Measurements from ENCODE around the gene CFAP90. TPM values are rescaled to one million over a fixed set of nuclear protein-coding genes. Genes with fewer than 3 reads are reported as not detected.

The CFAP90 gene, protein sequence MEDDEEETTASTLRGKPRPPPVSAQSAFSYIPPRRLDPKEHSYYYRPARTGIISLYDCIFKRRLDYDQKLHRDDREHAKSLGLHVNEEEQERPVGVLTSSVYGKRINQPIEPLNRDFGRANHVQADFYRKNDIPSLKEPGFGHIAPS
- not detected in 2 replicates for total RNA-seq (ENCODE audit: low replicate concordance)

DNA sequence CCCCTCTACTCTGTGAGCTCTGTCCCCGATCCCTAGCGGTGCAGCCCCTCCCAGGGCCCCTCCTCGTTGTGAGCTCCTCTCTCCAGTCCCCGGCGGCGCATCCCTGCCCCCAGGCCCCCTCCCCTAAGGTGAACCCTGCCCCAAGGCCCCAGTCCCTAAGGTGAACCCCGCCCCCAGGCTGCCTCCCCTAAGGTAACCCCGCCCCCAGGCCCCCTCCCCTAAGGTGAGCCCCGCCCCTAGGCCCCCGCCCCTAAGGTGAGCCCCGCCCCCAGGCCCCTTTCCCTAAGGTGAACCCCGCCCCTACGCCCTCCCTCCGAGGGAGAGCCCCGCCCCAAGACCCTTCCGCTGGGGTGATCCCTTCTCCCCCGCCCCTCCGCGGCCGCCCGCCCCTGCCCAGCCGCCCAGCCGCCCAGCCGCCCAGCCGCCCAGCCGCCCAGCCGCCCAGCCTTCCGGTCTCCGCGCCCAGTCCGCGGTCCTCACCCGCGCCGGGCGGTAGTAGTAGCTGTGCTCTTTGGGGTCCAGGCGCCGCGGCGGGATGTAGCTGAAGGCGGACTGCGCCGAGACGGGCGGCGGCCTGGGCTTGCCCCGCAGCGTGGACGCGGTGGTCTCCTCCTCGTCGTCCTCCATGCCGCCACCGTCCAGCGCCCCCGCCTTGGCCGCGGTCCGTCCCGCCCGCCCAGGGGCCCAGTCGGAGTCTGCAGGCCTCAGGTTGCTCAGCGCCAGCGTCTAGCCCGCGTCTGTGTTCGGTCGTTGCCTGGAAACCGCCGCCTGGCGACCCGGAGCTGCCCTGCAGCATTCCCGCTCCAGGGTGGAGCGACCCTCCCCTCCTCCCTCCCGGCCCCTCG, at the start of gene CFAP90:
Gene CFAP90, minus strand, starts transcription at position 739 of the 845 bp plus-strand sequence. Its CDS starts 112 bp downstream, at position 627.
- TF ChIP-seq, protein P1, sequence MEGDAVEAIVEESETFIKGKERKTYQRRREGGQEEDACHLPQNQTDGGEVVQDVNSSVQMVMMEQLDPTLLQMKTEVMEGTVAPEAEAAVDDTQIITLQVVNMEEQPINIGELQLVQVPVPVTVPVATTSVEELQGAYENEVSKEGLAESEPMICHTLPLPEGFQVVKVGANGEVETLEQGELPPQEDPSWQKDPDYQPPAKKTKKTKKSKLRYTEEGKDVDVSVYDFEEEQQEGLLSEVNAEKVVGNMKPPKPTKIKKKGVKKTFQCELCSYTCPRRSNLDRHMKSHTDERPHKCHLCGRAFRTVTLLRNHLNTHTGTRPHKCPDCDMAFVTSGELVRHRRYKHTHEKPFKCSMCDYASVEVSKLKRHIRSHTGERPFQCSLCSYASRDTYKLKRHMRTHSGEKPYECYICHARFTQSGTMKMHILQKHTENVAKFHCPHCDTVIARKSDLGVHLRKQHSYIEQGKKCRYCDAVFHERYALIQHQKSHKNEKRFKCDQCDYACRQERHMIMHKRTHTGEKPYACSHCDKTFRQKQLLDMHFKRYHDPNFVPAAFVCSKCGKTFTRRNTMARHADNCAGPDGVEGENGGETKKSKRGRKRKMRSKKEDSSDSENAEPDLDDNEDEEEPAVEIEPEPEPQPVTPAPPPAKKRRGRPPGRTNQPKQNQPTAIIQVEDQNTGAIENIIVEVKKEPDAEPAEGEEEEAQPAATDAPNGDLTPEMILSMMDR (IDR thresholded peaks at IDR 0.05; ENCODE audit: insufficient read depth, low read length) = peak; percentile 37
- H3K4me3 ChIP-seq (ENCODE audit: low read depth, low read length) = peak within 1 kb of the TSS; percentile 53
- DNase-seq (ENCODE audit: low read depth) = no peak

DNA sequence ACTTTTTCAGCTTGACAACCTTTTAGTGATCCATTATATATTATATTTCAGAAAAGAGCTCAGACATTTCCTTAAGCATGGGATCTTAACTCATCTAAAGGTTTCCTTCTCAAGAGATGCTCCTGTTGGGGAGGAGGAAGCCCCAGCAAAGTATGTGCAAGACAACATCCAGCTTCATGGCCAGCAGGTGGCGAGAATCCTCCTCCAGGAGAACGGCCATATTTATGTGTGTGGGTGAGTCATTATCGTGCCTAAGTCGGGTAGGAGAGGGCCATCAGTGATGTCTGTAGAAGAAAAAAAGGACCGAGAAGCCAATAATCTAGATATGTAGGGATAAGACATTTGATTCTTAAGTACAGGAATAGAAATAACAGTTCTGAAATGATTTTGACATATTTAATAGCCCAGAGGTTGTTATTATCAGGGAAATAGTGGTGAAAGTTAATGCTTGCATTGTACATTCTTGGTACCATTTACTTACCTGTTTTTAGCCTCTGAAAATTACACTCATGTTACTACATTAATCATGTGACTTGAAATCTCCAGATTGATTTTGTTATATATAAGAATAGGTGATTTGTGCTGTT, 46.2 kb upstream of the CFAP90 start:
- TF ChIP-seq, protein P1 (IDR thresholded peaks at IDR 0.05; ENCODE audit: insufficient read depth, low read length) = peak; percentile 27
- H3K4me3 ChIP-seq (ENCODE audit: low read depth, low read length) = no peak overlapping the region
- peak; percentile 25 for DNase-seq (ENCODE audit: low read depth)

DNA sequence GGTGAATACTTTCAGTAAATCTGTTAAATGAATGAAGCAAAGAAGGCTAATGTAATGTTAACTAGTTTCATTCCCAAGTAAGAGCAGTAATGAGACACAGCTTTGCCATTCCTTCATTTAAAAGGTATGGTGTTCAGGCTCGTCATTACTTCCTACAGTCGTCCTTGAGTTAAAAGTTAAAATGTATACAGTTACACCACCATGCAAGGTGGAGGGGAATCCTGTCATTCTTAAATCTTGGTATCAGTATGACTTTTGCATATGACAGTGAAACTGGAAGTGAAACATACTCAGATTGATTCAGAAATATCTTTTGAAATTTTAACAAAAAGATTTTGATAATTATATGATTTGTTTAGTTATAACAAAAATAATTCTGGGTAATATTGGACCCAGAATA, 43.9 kb upstream of the CFAP90 start:
- no peak overlapping the region for H3K4me3 ChIP-seq (ENCODE audit: low read depth, low read length)
- DNase-seq (ENCODE audit: low read depth) = no peak
- TF ChIP-seq, protein P1 (IDR thresholded peaks at IDR 0.05; ENCODE audit: insufficient read depth, low read length) = no peak

DNA sequence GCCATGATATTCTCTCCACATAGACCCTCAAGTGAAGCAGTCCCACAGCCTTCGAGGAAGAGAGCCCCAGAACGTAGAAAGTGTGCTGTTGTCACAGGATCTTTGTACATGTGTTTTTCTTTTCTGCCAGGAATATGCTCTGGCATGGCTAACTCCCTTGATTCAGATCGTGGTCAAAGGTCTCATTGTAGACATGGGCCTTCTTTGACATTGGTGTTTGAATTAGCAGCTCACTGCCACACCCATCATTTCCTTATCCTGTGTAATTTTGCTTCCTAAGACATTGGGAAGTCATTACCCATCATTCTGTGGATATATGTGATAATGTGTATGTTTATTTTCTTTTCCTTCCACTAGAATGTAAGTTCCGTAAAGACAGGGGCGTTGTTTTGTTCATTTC, 43.5 kb upstream of the CFAP90 start:
- H3K4me3 ChIP-seq (ENCODE audit: low read depth, low read length) = no peak overlapping the region
- TF ChIP-seq, protein P1 (IDR thresholded peaks at IDR 0.05; ENCODE audit: insufficient read depth, low read length) = no peak
- no peak for DNase-seq (ENCODE audit: low read depth)

DNA sequence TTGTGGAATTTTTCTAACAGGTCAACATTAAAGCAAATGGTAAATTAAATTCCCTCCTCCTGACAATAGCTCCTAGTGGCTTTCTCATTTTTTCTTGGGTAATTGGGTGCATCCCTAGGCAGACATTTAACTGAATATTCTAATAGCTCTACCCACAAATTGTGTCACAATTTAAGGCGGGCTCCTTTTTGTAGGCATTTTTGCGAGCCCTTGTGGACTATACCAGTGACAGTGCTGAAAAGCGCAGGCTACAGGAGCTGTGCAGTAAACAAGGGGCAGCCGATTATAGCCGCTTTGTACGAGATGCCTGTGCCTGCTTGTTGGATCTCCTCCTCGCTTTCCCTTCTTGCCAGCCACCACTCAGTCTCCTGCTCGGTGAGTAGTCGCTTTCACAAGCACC, 38.0 kb upstream of the CFAP90 start:
- DNase-seq (ENCODE audit: low read depth) = no peak
- H3K4me3 ChIP-seq (ENCODE audit: low read depth, low read length) = no peak overlapping the region
- TF ChIP-seq, protein P1 (IDR thresholded peaks at IDR 0.05; ENCODE audit: insufficient read depth, low read length) = no peak

DNA sequence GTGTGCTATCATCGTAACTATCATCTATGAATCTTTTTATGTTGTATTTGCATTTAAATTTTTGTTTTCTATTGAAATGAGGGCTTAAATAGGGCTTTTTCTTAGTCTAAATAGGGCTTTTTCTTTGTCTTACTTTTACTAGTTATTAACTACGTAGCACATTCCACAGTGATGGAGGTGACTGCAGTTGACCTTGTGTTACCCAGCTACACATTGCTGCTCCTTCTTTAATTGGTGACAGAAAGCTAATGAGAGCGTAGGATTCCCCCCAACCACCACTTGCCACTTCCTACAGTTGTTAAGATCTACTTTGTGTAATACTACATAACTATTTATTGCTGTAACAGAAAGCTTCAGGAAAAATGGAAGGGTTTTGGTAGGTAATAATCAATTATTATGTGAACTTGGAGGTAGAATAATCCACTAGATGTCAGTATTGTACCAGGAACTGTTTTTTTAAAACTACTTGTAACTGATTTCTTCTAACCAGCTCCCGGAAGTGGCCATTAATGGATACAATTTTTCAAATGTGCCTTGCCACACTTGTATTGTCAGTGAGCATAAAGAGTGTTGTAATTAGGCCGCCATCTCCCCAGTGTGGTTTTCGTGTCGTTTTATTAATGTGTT, 36.0 kb upstream of the CFAP90 start:
- DNase-seq (ENCODE audit: low read depth) = peak; percentile 73
- H3K4me3 ChIP-seq (ENCODE audit: low read depth, low read length) = no peak overlapping the region
- TF ChIP-seq, protein P1 (IDR thresholded peaks at IDR 0.05; ENCODE audit: insufficient read depth, low read length) = peak; percentile 40
